Activated T-cell treated with anti-CD3 and anti-CD28 coated beads for 48 hours (primary cell): ENCODE measurements around the gene CCDC3.
"Not testable (repeated sequence)": the region's sequence is repeated elsewhere in the genome, so short reads cannot be mapped to it uniquely, and the experiment has no call there.

ENCODE experiments used
- DNase-seq: peaks from one replicate; pipeline ENCODE4 v3.0.0-alpha.2; 2020; ENCODE audit warnings: low read depth

CCDC3 gene

DNA sequence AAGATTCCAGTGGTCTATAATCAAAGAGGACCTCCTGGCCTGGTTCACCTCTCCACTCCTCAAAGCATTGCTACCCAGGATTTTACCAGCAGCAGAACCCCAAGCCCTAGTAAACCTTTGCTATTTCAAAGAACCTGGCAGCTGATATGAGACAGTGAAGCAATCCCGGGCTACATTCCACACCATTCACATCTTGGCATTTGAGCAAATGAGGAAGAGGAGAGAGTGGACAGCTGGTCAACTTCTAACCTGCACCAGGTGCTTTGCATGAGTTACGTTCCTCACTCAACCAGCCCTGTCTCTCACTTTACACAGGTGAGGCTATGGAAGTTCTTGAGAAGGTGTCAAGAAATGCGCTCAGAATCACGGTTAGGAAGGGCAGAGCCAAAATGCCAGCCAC lies 1.1 kb downstream of the CCDC3 start:
- no peak for DNase-seq

DNA sequence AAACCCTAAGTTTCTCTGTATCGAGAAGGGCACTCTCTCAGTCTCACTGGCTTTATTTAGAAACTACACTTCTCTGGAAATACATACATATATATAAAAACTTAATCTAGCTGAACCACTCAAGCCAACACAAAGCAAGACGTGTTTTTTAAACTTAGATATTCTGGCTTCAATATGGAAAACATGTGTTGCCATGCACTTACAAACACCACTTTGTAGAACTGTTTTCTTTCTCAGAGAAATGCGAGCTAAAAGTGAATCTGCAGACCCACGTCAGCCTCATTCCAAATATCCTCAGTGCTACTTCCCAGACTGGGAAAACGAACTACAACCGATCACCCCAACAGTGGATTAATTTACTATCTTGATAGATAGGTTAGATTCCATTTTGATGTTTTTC lies 1.7 kb downstream of the CCDC3 start:
- DNase-seq, result no peak

DNA sequence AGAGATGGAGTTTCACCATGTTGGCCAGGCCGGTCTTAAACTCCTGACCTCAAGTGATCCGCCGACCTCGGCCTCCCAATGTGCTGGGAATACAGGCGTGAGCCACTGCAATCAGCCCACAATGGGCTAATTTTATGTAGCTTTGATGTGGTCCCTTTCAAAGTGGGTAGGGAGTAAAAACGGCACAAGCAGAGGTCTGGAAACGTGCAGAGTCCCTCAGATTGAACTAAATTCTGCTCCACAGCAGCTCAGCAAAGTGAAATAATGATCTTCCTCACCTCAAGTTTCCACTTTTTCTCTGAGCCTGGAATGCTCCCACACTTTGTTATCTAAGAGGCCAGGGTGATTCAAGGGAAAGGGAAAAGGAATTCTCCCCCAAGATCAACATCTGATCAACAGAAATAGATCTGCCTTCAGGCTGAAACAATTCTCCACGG lies 6.1 kb downstream of the CCDC3 start:
- no peak for DNase-seq

DNA sequence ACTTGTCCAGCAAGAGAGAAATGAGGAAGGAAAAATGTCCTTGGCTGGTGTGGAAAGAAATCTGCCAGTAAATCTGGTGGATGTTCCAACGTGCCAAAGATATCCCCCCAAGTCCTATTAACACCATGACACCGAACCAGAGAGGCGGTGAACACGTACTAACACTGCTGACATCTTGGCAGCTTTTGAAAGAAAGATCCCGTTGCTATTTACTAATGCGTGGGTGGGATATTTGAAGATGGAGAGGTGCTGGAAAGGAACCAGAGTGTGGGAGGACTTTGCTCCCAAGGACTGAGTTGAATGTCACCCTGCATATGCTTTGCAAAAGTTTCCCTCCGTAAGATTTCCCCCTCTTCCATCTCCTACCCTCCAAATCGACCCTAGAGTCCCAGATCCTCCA lies 7.9 kb downstream of the CCDC3 start:
- no peak for DNase-seq

DNA sequence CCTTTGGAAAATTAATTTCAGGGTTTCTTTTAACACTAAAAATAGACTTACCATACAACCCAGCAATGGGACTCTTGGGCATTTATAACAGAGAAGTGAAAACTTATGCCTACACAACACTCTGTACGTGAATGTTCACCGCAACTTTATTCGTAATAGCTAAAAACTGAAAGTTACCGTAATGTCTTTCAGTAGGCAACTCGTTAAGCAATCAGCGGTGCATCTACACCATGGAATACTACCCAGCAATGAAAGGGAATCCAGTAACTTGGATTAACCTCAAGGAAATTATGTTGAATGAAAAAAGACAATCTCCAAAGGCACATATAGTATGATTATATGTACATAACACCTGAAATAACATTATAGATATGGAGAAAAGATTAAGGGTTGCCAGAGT lies 16.2 kb downstream of the CCDC3 start:
- no peak for DNase-seq

DNA sequence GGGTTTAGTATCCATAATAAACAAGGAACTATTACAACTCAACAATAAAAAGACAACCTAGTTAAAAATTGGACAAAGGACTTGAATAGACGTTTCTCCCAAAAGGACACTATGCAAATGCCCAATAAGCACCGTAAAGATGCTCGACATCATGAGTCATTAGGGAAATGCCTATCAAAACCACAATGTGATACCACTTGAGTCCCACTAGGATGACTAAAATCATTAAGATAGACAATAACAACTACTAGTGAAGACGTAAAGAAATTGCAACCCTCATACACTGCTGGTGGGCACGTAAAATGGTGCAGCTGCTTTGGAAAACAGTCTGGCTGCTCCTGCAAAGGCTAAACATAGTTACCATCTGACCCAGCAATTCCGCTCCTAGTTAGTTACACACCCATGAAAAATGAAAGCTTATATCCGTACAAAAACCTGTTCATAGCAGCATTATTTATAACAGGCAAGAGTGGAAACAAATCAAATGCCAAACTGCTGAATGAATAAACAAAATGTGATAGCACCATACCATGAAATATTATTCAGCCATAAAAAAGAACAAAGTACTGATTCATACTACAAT lies 17.3 kb downstream of the CCDC3 start:
- DNase-seq, result no peak

DNA sequence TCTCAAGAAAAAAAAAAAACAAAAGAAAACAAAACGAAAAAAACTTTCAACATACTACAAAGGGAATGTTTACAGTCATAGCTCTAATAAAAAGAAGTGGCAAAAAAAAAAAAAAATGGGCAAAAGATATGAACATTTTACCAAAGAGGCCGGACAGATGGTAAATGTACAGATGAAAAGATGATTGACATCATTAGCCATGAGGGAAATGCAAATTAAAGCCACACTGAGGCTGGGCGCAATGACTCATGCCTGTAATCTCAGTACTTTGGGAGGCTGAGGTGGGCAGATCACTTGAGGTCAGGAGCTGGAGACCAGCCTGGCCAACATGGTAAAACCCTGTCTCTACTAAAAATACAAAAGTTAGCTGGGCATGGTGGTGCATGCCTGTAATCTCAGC lies 17.9 kb downstream of the CCDC3 start:
- DNase-seq, result not testable (repeated sequence)

DNA sequence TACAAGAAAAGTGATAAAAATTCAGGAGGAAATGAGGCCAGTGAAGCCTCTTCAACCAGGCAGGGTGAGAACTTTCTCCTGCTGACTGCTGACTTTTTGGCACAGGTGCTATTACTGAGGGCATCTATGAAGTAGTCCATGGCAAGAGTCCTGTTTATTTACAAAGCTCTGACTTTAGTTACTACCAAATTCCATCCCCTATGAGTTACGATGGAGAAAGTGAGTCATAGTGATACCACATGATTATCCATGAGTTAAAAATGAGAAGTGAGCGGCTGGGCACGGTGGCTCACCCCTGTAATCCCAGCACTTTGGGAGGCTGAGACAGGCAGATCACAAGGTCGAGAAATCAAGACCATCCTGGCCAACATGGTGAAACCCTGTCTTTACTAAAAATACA lies 19.9 kb downstream of the CCDC3 start:
- no peak for DNase-seq

DNA sequence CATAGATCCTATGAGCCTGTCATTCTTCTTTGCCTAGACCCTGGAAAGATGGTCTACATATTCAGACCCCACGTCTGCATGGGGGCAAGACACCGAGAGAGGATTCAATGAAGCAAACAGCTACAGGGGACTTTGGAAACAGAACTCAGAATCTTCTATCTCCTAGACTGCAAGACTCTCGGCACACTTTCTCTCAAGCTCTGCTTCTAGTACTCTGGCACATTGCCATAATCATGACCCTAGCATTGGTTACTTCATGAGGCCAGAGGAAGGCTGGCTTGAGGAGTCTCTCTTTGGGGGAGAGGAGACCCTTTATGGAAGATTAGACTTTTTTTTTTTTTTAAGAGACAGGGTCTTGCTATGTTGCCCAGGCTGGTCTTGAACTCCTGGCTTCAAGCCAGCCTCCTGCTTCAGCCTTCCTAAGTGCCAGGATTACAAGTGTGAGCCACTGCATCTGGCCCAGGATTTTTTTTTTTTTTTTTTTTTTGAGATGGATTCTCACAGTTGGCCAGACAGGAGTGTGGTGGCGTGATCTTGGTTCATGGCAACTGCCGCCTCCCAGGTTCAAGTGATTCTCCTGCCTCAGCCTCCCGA lies 20.7 kb downstream of the CCDC3 start:
- no peak for DNase-seq

DNA sequence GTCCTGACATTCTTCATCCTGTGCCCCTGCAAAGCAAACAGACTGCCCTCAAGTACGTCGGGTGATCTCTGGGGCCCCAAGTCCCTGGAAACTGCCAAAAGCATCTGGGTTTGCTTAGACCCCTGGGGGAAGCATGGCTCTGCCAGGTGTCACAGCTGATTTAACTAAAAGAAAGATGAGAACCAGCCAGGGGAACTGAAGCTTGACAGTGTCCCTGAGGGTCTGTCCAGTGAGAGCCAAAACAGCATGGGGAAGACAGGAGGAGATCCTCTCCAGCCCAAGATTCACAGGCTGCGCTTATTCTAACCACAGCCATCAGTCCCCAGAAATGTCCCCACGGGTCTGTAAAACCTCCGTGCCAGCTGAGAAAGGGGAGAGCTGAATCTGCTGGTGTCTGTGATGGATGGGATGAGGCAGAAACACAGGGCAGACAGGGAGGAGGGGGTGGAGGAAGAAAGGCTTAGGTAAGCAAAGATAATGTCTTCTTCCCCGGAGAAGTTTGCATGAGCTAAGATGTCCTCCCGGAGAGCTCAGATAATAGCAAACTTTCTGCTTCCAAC lies 21.3 kb downstream of the CCDC3 start:
- no peak for DNase-seq

DNA sequence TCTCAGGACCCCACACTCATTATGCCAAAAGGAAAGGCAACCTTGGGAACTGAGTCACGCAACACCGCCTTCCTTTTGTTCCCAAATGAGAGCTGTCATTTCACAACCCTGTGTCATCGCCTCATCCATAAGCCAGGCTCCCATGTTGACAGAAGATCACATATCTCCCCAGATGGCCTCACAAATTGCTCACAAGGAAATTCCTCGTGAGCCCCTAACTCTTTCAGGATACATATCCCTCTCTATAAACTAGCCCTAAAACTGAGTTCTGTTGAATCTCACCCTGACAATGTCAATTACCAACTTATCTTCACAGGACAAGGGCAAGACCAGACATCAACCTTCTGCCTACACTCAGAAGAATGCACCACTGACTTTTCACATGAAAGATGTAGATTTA lies 22.6 kb downstream of the CCDC3 start:
- DNase-seq, result no peak

DNA sequence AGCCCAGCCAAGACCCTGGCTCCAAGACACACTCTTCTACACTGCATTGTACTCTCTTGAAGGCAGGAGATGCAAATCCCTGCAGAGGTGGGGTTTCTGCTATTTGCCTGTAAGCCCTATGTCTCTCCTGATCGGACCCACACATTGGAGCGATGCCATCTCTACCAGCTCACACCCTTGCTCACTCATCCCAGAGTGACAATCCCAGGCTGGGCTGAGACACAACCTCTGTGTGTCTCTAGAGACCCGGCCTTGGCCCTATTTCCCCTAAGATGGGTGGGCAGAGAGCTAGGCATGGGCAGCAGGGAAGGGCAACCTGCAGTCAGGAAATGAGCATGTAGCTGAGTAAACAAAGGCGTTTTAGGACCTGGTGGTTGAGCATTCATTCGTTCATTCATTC lies 25.6 kb downstream of the CCDC3 start:
- DNase-seq, result no peak

DNA sequence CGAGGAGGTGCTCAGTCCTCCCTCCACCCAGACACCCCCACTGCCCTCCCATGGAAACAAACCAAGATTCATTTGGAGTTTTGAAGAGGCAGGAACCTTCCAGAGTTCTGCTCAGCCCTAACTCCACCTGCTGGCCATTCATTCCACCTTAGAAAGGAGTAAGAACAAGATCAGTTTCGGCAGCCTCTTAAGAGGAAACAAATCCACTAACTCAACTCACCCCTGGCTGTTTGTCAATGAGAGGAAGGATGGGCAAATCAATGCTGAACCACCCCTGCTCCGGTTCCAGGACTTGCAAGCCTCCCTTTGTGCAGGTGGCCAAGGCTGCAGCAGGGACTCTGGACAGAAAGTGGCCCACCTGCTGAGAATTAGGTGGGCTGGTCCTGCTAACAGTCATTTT lies 26.2 kb downstream of the CCDC3 start:
- DNase-seq, result no peak

DNA sequence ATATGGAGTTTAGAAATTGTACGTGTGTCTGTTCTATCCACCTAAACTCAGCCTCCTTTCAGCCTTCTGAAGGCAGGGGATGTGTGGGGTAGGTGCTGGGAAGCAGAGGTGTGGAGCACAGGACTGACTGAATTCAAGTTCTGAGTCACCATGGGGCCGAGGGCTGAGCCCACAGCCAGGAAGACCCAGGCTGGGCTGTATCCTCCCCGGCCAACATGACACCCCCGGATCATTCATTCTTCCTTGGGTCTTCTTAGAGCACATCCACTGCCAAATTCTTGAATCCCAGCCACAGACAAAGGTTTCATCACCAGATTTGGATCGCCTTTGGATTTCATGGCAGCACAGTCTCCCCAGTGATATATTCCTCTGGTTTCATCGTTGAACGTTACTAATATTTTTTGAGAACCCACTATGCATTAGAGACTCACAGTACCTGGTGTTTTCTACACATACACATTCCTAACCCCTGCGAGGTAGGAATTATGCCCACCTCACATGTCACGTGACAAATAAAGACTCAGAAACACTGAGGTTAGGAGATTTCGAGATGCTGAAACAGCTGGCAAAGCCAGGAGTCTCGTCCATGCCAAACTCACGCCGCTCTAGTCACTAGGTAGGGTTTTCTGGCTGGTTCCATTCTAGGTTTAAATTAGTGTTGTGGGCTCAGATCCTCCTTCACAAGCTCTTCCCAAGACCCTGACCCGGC lies 26.9 kb downstream of the CCDC3 start:
- no peak for DNase-seq

DNA sequence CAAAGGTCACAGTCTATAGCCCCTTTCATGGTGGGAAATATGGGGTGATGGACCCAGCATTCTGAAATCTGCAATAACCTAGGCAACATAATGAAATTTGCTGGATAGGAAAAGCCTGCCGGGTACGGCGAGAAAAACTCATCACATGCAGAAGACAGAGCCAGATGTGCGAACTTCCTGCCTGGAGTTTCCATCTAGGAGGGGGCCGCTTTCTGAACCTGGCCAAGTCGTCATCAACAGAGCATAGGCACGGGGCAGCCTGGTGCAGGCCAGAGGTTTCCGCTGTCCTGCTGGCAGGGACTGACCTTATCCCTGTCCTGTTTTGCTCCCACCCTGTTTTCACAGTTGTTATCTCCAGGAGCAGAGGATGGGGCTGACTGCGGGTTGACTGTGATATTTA lies 27.4 kb downstream of the CCDC3 start:
- DNase-seq, result no peak

DNA sequence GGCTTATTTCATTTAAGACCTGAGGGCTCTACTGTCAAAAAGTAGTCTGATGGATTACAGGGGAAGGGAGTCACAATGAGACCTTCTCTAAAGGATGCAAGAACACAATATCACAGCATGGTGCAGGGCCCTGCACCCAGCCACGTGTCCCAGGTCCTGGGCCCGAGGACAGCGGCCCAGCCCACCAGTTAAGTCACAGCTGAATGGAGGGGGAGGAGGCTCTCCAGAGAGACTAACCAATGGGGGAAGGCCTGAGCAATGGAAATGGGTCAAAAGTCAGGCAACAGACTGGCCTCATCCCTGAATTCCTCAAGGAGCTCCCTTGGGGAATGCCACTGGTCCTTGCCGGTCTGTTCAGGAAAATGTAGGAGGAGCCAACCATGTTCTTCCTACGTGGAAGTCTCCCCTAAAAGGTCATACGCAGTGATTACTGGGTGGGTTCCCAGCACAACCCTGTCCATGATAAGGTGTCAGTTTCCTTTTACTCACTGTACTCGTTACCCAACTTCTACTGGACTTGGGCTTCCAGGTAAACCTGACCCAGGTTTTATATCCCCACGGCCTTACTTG lies 28.3 kb downstream of the CCDC3 start:
- DNase-seq, result no peak

DNA sequence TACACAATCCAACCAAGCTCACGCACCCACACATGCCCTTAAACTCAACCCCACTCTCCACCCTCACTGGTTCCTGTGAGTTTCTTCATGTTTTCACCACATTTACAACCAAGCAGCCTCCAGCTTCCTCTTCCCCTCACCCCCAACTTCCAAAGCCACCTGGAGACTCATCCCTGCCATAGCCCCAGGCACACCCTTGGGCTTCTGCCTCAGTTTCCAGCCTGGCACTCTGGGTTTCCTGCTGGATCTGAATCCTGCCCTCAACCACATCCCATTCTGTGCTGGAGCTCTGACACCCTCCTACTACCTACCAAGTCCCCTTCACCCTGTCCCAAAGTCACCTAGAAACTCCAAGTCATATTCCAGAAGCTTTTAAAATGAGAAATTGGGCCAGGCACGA lies 29.4 kb downstream of the CCDC3 start:
- no peak for DNase-seq

DNA sequence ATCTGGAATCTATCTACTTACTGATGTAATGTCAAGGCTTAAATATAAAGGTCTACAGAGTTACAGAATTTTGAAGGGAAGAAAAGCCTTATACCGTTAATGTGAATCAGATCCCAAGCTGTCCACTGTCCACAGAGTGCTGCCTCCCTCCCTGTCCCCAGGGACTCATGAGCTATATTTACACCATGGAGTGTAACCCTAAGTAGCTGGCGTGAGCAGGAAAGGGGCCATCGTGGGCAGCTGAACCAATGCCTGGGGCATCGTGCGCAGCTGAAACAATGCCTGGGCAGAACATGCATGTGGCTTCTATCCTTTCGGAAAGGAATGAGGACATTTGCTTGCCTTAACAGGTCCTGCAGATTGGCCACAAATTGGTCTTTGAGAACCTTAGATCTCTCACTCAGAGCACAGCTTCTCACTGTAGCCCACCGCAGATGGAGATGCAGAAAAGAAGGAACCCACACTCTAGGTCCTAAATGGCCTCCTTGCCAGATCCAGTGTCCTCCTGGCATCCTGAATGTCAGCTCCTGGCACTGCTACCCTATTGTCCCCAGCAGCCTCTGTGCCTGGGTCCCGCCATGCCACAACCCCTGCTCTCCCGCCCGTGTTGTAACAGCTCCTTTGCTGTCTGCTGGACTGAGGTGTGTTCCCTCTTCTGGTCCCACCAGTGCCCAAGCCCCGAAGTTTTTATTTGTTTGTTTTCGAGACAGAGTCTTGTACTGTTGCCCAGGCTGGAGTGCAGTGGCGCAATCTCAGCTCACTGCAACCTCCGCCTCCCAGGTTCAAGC lies 30.3 kb downstream of the CCDC3 start:
- no peak for DNase-seq

DNA sequence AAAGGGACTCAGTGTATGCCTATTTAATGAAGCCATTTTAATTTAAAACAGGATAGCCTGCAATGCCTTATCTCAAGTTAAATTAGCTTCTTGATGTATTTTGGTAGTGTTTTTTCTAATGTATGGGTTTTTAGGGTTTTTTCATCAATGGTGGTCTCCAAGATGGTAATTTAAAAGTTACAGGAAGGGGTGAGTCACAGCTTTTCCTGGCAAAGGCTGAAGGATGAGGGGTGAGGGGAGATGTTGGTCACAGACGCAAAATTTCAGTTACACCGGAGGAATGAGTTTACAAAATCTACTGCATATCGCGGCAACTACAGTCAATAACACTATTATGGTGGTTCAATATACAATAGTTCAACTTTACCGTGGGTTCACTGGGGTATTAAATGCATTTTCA lies 31.6 kb downstream of the CCDC3 start:
- no peak for DNase-seq

DNA sequence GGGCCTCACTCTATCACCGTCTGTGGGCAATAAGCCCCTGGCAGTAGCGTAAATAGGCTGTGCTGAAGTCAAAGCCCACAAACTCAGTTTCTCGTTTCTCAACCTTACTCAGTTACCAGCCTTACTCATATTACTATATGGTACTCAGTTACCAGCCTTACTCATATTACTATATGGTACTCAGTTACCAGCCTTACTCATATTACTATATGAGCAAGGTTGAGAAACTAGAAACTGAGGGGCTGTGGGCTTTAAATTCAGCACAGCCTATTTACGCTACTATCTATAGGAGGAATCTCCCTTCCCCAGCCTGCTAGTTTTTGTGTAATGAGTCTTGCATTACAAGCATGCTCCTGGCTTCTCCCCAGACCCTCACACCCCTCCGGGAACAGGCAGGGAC lies 35.4 kb downstream of the CCDC3 start:
- no peak for DNase-seq

DNA sequence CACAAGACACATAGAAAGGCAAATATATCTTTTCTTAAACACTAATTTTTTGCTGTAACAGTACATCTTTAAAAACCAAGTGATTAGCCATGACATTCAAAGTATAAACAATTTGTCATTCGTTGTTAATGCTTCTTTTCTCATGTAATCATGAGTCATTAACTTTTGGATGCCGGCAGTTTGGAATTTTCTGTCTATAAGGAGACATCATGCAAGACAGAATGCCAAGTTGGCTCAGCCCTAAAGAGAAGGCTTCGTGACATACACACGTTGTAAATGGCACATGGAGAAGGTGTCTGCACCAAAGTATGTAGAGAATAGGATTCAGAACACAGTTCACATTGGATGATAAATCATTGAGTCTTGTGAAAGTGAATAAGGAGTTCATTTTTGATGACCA lies 35.9 kb downstream of the CCDC3 start:
- DNase-seq, result no peak

DNA sequence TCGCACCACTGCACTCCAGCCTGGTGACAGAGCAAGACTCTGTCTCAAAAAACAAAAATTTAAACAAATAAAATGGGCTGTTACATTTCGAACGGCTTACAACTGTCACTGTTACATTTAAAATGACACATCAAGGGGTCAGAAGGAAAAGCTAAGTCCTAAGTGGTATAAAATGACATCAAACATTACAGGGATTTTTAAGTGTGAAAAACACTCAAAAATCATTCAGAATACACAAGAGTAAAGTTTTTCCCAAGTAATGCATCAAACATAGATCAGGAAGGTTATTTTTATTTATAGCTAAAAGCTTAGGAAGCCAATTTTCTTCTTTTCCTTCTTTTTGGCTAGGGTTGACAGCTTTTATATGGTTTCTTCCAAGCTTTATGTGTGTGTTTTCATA lies 39.0 kb downstream of the CCDC3 start:
- no peak for DNase-seq
